ENCODE measurements around the gene CDK14. TPM values are rescaled to one million over a fixed set of nuclear protein-coding genes. Genes with fewer than 3 reads are reported as not detected.

The CDK14 gene
- total and polyA plus RNA-seq, 2 donors (not counting 1 experiment from before 2014, with no cell fraction given) = 42.1 to 167 TPM

DNA sequence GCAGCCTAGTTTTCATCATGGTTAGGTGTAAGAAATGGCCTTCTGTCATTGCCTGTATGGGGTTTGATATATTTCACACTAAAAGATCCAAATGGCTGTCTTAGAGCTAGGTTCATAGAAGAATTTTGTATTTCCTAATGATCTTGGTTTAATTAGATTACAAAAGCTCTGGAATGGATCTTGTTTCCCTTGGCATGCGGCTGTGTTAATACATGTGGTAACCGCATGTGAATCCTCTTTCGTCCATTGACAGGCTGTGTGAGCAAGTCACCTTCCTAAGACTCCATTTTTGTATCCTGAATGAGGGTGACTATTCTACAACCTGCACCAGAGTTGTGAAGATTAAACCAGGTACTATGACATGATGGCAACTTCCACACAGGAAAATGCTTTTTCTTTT lies 655.8 kb downstream of the CDK14 start:
- TF ChIP-seq, protein P1, sequence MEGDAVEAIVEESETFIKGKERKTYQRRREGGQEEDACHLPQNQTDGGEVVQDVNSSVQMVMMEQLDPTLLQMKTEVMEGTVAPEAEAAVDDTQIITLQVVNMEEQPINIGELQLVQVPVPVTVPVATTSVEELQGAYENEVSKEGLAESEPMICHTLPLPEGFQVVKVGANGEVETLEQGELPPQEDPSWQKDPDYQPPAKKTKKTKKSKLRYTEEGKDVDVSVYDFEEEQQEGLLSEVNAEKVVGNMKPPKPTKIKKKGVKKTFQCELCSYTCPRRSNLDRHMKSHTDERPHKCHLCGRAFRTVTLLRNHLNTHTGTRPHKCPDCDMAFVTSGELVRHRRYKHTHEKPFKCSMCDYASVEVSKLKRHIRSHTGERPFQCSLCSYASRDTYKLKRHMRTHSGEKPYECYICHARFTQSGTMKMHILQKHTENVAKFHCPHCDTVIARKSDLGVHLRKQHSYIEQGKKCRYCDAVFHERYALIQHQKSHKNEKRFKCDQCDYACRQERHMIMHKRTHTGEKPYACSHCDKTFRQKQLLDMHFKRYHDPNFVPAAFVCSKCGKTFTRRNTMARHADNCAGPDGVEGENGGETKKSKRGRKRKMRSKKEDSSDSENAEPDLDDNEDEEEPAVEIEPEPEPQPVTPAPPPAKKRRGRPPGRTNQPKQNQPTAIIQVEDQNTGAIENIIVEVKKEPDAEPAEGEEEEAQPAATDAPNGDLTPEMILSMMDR (IDR thresholded peaks at IDR 0.05) = no peak
- TF ChIP-seq EZH2 (IDR thresholded peaks at IDR 0.05; ENCODE audit: borderline replicate concordance, insufficient read depth, low read depth, low read length, poor library complexity, severe bottlenecking) = no peak
- no peaks in the 10 kb centered on the region for H3K9me3 ChIP-seq (ENCODE audit: control extremely low read depth in 1 of 3, control insufficient read depth in 2 of 3, insufficient read depth in 1 of 3, low read length in 2 of 3)
- no peak for DNase-seq
- no peak overlapping the region for H3K27ac Mint-ChIP-seq
- intact Hi-C loops (cut with micrococcal nuclease) = no loop called here
- no peaks in the 10 kb centered on the region for H3K79me2 ChIP-seq (ENCODE audit: control insufficient read depth, insufficient read depth, low read length)
- no peak for ATAC-seq (ENCODE audit: low read depth)
- no peak overlapping the region for H3K9ac ChIP-seq (ENCODE audit: low read length)
- H3K4me1 ChIP-seq (ENCODE audit: control insufficient read depth in 2 of 2, insufficient read depth in 2 of 2, low read length in 2 of 2) = no peaks in the 10 kb centered on the region
- H3K36me3 ChIP-seq (replicated peaks in 1 of 2; ENCODE audit: control extremely low read depth in 1 of 2, control insufficient read depth in 1 of 2, extremely low read depth in 1 of 2, insufficient read depth in 2 of 2, low read length in 1 of 2) = no peaks in the 10 kb centered on the region
- peaks cover 5% of the 10 kb centered on the region for H3K9me3 Mint-ChIP-seq (ENCODE audit: insufficient read depth)
- H2AFZ ChIP-seq (ENCODE audit: insufficient read depth, low read depth, low read length, poor library complexity, severe bottlenecking) = no peak overlapping the region
- peaks cover 37% of the 10 kb centered on the region for H3K27me3 Mint-ChIP-seq
- no peak overlapping the region for H3K4me3 ChIP-seq (ENCODE audit: control extremely low read depth in 1 of 5, extremely low read depth in 1 of 5, insufficient read depth in 1 of 5, low read depth in 2 of 5, low read length in 4 of 5)
- H4K20me1 ChIP-seq (ENCODE audit: control insufficient read depth, insufficient read depth, low read length, poor library complexity, severe bottlenecking) = no peaks in the 10 kb centered on the region
- ChIA-PET POLR2A (no interaction called here), CTCF (no interaction called here)
- H3K27ac ChIP-seq (ENCODE audit: low read length in 2 of 2) = no peak overlapping the region
- no peaks in the 10 kb centered on the region for H3K27me3 ChIP-seq (replicated peaks in 1 of 4; ENCODE audit: control extremely low read depth in 1 of 4, control insufficient read depth in 3 of 4, insufficient read depth in 4 of 4, low read length in 3 of 4)
- H3K4me2 ChIP-seq (replicated peaks; ENCODE audit: low read depth, low read length, poor library complexity, severe bottlenecking) = no peak overlapping the region
- 100% methylated on average over 3 of the region's 3 CpGs for WGBS (ENCODE audit: insufficient coverage)
- no peak overlapping the region for H3K4me3 Mint-ChIP-seq
- H3K4me1 Mint-ChIP-seq = no peaks in the 10 kb centered on the region

Other genes starting within 250 kb of the CDK14 start
- gene GTPBP10, start 249.6 kb upstream of the CDK14 start, total RNA-seq = 36.2 and 39.5 TPM in 2 replicates
- gene GTPBP10, start 249.6 kb upstream of the CDK14 start, polyA plus RNA-seq = 14.2 and 17.7 TPM in 2 replicates
- 14.1 and 17.3 TPM in 2 replicates for gene CLDN12, start 192.9 kb upstream of the CDK14 start, total RNA-seq
- 1.2 and 2.4 TPM in 2 replicates for gene CLDN12, start 192.9 kb upstream of the CDK14 start, polyA plus RNA-seq
- not detected in 2 replicates for gene PTTG1IP2, start 126.7 kb upstream of the CDK14 start, total RNA-seq
- not detected in 2 replicates for gene PTTG1IP2, start 126.7 kb upstream of the CDK14 start, polyA plus RNA-seq